K562 (cell line): Measurements from ENCODE around the gene SPATA20. TPM values are rescaled to one million over a fixed set of nuclear protein-coding genes. Genes with fewer than 3 reads are reported as not detected.

Experiments
- ATAC-seq: fragments of 200-7000 bp; cut with Tn5 transposase; 3 replicates; pipeline ENCODE4 v1.9.1; 2020; ENCODE audit warnings: moderate library complexity
- BruUV-seq: library from RNA; stranded (reverse); fragments of 400-500 nt; replicated peaks from 2 replicates; lab custom pipeline; 2021; lab: Mats Ljungman, UMichigan
- CTCF ChIA-PET: fragments of 300-600 bp; formaldehyde crosslinking; extraction: SDS; loops from one replicate; lab custom pipeline; 2021; ENCODE audit warnings: low intra/inter-chr PET ratio; lab: Yijun Ruan, JAX
- POLR2A ChIA-PET: fragments of 300-600, 350-650 bp; sonication (Branson Sonifier 250); formaldehyde crosslinking; extraction: SDS; loops from one replicate; lab custom pipeline; 2021; ENCODE audit warnings: antibody characterized with exemption, inconsistent platforms; lab: Yijun Ruan, JAX
- DNase-seq, 4 experiments: peaks; one replicate each; pipeline versions ENCODE4 v3.0.0 to v3.0.0-alpha.2; 2011 to 2018; ENCODE audit warnings: low spot score in 3 of 4, mixed read lengths in 3 of 4; ENCODE audit errors: extremely low read depth in 1 of 4
- FAIRE-seq: peaks from 2 replicates; lab custom pipeline; 2011; peaks lifted over from hg19 to GRCh38; lab: Jason Lieb, UNC
- H2AFZ ChIP-seq: 2 replicates; pipeline ENCODE4 v1.6.0; 2011; ENCODE audit warnings: low read depth, low read length, control low read depth, inconsistent platforms
- H3K27ac ChIP-seq: fragments of 200-600 bp; 3 replicates; pipeline ENCODE4 v1.8.0; 2011; ENCODE audit warnings: low read depth, mild to moderate bottlenecking, control low read depth, inconsistent platforms, low read length, moderate library complexity, mixed read lengths; ENCODE audit errors: extremely low read depth
- H3K27me3 ChIP-seq, 2 experiments: fragments of 300-600 bp in 1 of 2; 2 replicates in 1 of 2; 3 replicates in 1 of 2; pipeline versions ENCODE4 v1.6.0 to v1.8.0; 2011; ENCODE audit warnings: inconsistent platforms in 2 of 2, low read length in 2 of 2, mild to moderate bottlenecking in 1 of 2, mixed read lengths in 1 of 2, moderate library complexity in 1 of 2; ENCODE audit not compliant: control insufficient read depth in 2 of 2, insufficient read depth in 2 of 2
- H3K36me3 ChIP-seq: fragments of 300-600 bp; 3 replicates; pipeline ENCODE4 v1.8.0; 2011; ENCODE audit warnings: mild to moderate bottlenecking, low read length, inconsistent platforms; ENCODE audit not compliant: control insufficient read depth, insufficient read depth
- H3K4me1 ChIP-seq, 2 experiments: fragments of 200-600 bp in 1 of 2; replicated peaks in 1 of 2; 2 replicates in 1 of 2; 3 replicates in 1 of 2; pipeline versions ENCODE4 v1.5.1 to v1.8.0; 2011; ENCODE audit warnings: inconsistent platforms in 2 of 2, low read length in 2 of 2, mild to moderate bottlenecking in 1 of 2, mixed read lengths in 1 of 2, moderate library complexity in 1 of 2; ENCODE audit not compliant: control insufficient read depth in 2 of 2, insufficient read depth in 2 of 2
- H3K4me2 ChIP-seq: 2 replicates; pipeline ENCODE4 v1.6.1; 2011; ENCODE audit warnings: low read length, control low read depth, inconsistent platforms, mixed read lengths; ENCODE audit not compliant: insufficient read depth
- H3K4me3 ChIP-seq: fragments of 200-600 bp; sonication (generic), shearing (Covaris generic); 2 replicates; pipeline ENCODE4 v1.5.1; 2016; ENCODE audit warnings: control low read depth, inconsistent platforms
- H3K79me2 ChIP-seq: fragments of 200-600 bp; 3 replicates; pipeline ENCODE4 v1.8.0; 2011; ENCODE audit warnings: low read length, inconsistent platforms; ENCODE audit not compliant: control insufficient read depth, insufficient read depth
- H3K9ac ChIP-seq, 2 experiments: 2 replicates each; pipeline versions ENCODE4 v1.6.0 to v1.6.1; 2011; ENCODE audit warnings: low read depth in 2 of 2, low read length in 2 of 2, control low read depth in 1 of 2, inconsistent platforms in 1 of 2, mild to moderate bottlenecking in 1 of 2, mixed read lengths in 1 of 2; ENCODE audit not compliant: insufficient read depth in 1 of 2
- H3K9me1 ChIP-seq: one replicate; pipeline ENCODE4 v1.6.0; 2011; ENCODE audit warnings: inconsistent platforms, mild to moderate bottlenecking, low read length, moderate library complexity; ENCODE audit not compliant: control insufficient read depth, insufficient read depth
- H3K9me3 ChIP-seq: replicated peaks from 2 replicates; pipeline ENCODE4 v1.5.1; 2011; ENCODE audit warnings: low read depth, low read length, inconsistent platforms; ENCODE audit not compliant: control insufficient read depth, insufficient read depth
- H4K20me1 ChIP-seq: replicated peaks from 2 replicates; pipeline ENCODE4 v1.6.1; 2011; ENCODE audit warnings: low read length, inconsistent platforms, mixed read lengths; ENCODE audit not compliant: control insufficient read depth, insufficient read depth
- ARID2 ChIP-seq: fragments of 450-650 bp; IDR thresholded peaks from 2 replicates; pipeline ENCODE4 v1.6.1; 2017; ENCODE audit warnings: antibody characterized with exemption, mild to moderate bottlenecking
- BMI1 ChIP-seq: fragments of 150-350 bp; IDR thresholded peaks from 2 replicates; pipeline ENCODE4 v1.6.1; 2014; ENCODE audit warnings: low read length
- COPS2 ChIP-seq: fragments of 450-650 bp; conservative IDR thresholded peaks from 2 replicates; pipeline ENCODE4 v1.6.1; 2016; ENCODE audit warnings: mild to moderate bottlenecking, moderate library complexity
- HCFC1 ChIP-seq: IDR thresholded peaks from 2 replicates; pipeline ENCODE4 v1.6.1; 2012; ENCODE audit warnings: low read depth, low read length, improper control_type of control experiment
- NR4A1 ChIP-seq, 2 experiments: fragments of 250-450 bp in 1 of 2; fragments of 450-650 bp in 1 of 2; sonication (Bioruptor Pico) in 1 of 2; IDR thresholded peaks; 2 replicates each; pipeline versions ENCODE4 v1.4.0 to v1.6.1; 2016 to 2020; ENCODE audit warnings: mild to moderate bottlenecking in 2 of 2, missing compliant biosample characterization in 1 of 2, missing genetic modification characterization in 1 of 2, moderate library complexity in 1 of 2
- PTRF ChIP-seq: fragments of 450-650 bp; IDR thresholded peaks from 2 replicates; pipeline ENCODE4 v1.6.1; 2016; ENCODE audit warnings: mild to moderate bottlenecking, missing genetic modification characterization, missing compliant biosample characterization
- RB1 ChIP-seq: fragments of 450-650 bp; IDR thresholded peaks from 2 replicates; pipeline ENCODE4 v1.6.1; 2017; ENCODE audit warnings: low read depth, mild to moderate bottlenecking
- RBM39 ChIP-seq: fragments of 200-400 bp; formaldehyde crosslinking; optimal IDR thresholded peaks from 2 replicates; pipeline ENCODE3; 2018; ENCODE audit warnings: low read depth, low read length
- SIN3A ChIP-seq, 2 experiments: fragments of 150-350 bp in 1 of 2; IDR thresholded peaks; 2 replicates each; pipeline ENCODE4 v1.6.1; 2011 to 2016; ENCODE audit warnings: borderline replicate concordance in 2 of 2, low read depth in 2 of 2, low read length in 2 of 2, mild to moderate bottlenecking in 2 of 2, moderate library complexity in 2 of 2; ENCODE audit not compliant: control insufficient read depth in 1 of 2
- TAF1 ChIP-seq: IDR thresholded peaks from 2 replicates; pipeline ENCODE4 v1.6.1; 2011; ENCODE audit warnings: mild to moderate bottlenecking, low read length, moderate library complexity; ENCODE audit not compliant: insufficient read depth, control insufficient read depth, severe bottlenecking; ENCODE audit errors: extremely low read depth
- ZBTB7A ChIP-seq: IDR thresholded peaks from 2 replicates; pipeline ENCODE4 v1.6.1; 2011; ENCODE audit warnings: low read depth, mild to moderate bottlenecking, low read length, moderate library complexity, borderline replicate concordance; ENCODE audit not compliant: control insufficient read depth
- ZBTB8A ChIP-seq: fragments of 450-650 bp; IDR thresholded peaks from 2 replicates; pipeline ENCODE4 v1.6.1; 2018; ENCODE audit warnings: mild to moderate bottlenecking, moderate library complexity; ENCODE audit not compliant: partially characterized antibody
- ZFP1 ChIP-seq: fragments of 450-650 bp; formaldehyde crosslinking; IDR thresholded peaks from 2 replicates; pipeline ENCODE4 v1.4.0; 2020; ENCODE audit warnings: mild to moderate bottlenecking, mixed read lengths
- ZNF217 ChIP-seq: sonication (generic); formaldehyde crosslinking; IDR thresholded peaks from 2 replicates; pipeline ENCODE4 v1.8.0; 2022; ENCODE audit warnings: mild to moderate bottlenecking, missing genetic modification reagents
- ZNF668 ChIP-seq: fragments of 250-450 bp; sonication (Bioruptor Pico); IDR thresholded peaks from 2 replicates; pipeline ENCODE4 v1.8.0; 2022; ENCODE audit warnings: mild to moderate bottlenecking, inconsistent platforms
- WGBS: fragments of 100-300 bp; shearing (Covaris generic); methylation state at CpG from one replicate; pipeline ENCODE4 v1.1.6; 2016; ENCODE audit warnings: low coverage, mixed read lengths; ENCODE audit not compliant: insufficient coverage; ENCODE audit errors: missing lambda C conversion rate; 5-methylcytosine and 5-hydroxymethylcytosine counted together
- in situ Hi-C: fragments of 300-500 bp; cut with MboI; formaldehyde crosslinking; loops from 4 replicates; pipeline ENCODE4 v1.15.0; 2018; ENCODE audit warnings: inconsistent platforms, mixed read lengths
- intact Hi-C: fragments of 100-400 bp; cut with micrococcal nuclease; formaldehyde crosslinking; loops from 2 replicates; pipeline ENCODE4 v1.14.2; 2022
- polyA plus RNA-seq, 8 experiments: library from polyadenylated mRNA; depleted of rRNA in 4 of 8; stranded (reverse) in 5 of 8; unstranded in 3 of 8; fragments of >200 nt; fragmentation: Nextera tagmentation in 2 of 8; fragmentation: Illumina TruSeq in 1 of 8; extraction: Ambion mirVana in 2 of 8; extraction: Trizol in 1 of 8; gene quantifications; 2 replicates each; pipeline versions ENCODE4 v1.2.1 to v1.2.3, GENCODE V29; 2011 to 2014; ENCODE audit warnings: inconsistent platforms in 1 of 8, missing spikeins in 1 of 8
- total RNA-seq, 7 experiments: library from RNA; depleted of rRNA in 6 of 7; stranded (reverse); fragments of >200 nt in 6 of 7; fragmentation: Illumina TruSeq in 2 of 7; extraction: Trizol in 2 of 7; gene quantifications; 2 replicates each; pipeline versions ENCODE4 v1.2.1 to v1.2.3, GENCODE V29; 2011 to 2021; ENCODE audit warnings: low replicate concordance in 1 of 7

Gene SPATA20
- total and polyA plus RNA-seq, 9 of the 15 experiments (the other 6 are each of a cell fraction or from before 2014, with no cell fraction given), result 0.08 to 4.0 (median 1.5) TPM

DNA sequence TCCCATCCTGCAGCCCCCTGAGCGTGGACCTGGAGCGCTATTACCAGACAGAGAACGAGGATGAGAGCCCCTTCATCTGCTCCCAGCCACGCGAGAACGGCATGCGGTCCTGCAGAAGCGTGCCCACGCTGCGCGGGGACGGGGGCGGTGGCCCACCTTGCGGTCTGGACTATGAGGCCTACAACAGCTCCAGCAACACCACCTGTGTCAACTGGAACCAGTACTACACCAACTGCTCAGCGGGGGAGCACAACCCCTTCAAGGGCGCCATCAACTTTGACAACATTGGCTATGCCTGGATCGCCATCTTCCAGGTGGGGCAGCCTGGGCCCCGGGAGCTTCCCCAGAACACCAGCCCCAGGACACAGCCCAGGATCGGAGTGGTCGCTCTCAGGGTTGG is 25.6 kb downstream of the SPATA20 start:
- intact Hi-C loops (no loop called here), in situ Hi-C loops (no loop called here)
- Histone ChIP-seq H4K20me1 (peaks cover 10% of the 10 kb centered on the region; the same call in 1 of the 2 replicates), H3K36me3 (no peaks in the 10 kb centered on the region), H3K27ac (no peak overlapping the region), H3K9ac (no peak overlapping the region), H3K4me2 (no peak overlapping the region), H3K27me3 (peaks cover 9 to 78% of the 10 kb centered on the region in 2 experiments; a peak in 4 of 5 replicates), H3K9me1 (no peaks in the 10 kb centered on the region), H3K79me2 (no peaks in the 10 kb centered on the region), H3K4me3 (no peak overlapping the region), H3K4me1 (peaks cover 7 to 17% of the 10 kb centered on the region in 2 experiments; a peak in 3 of 5 replicates), H3K9me3 (no peaks in the 10 kb centered on the region; the same call in 1 of the 2 replicates)
- DNase-seq (no peak), FAIRE-seq (no peak)
- WGBS, result 14% methylated on average over 18 of the region's 20 CpGs
- POLR2A ChIA-PET, result no interaction called here
- CTCF ChIA-PET, result no interaction called here
- TF ChIP-seq RBM39 (no peak), COPS2 (no peak), ZBTB8A (no peak), BMI1 (no peak)
- TF ChIP-seq, all 486 proteins: peak for 0
- BruUV-seq, result no TSS peak
- no peak overlapping the region for H2AFZ ChIP-seq
- ATAC-seq, result no peak

DNA sequence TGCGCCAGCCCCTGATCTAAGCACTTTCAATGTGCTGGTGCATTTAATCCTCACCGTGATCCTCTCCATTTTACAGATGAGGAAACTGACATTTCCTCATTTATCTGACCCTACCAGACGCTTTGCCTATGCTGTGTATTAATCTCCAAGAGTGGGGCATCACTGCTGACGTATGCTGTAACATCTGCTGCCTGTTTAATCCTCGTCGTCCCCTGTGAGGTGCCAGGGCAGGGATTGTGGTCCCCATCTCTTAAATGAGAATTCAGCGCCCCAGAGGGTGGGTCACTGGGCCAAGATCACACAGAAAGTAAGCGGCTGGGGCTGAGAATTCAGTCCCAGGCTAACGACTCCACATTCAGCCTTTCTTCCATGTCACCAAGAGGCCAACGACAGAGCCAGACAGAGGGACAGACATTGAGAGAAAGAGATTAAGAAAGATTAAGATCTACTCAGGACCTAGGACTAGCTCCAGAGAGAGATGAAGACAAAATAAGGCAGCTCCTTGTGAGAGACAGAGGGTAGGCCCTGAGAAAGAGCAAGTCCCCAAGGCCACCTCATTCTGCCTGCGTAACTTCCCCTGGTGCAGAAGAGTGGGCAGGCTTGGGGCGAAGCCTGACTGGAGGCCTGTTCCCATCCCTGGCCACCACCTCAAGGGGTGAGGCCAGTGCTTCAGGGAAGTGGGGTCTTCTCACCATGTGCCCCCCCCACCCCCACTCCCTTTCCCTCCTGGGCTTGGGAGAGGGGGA is 27.1 kb downstream of the SPATA20 start:
- in situ Hi-C loops, result no loop called here
- ChIA-PET POLR2A (interaction anchor here (0.9 kb wide), 1 partner anchor 17 kb away, joined by 3 read pairs; no protein-coding TSS in a partner anchor), CTCF (no interaction called here)
- Histone ChIP-seq H3K9ac (no peak overlapping the region), H3K4me2 (no peak overlapping the region), H3K79me2 (no peaks in the 10 kb centered on the region), H3K27ac (no peak overlapping the region), H4K20me1 (peaks cover 15% of the 10 kb centered on the region; the same call in 1 of the 2 replicates), H3K9me3 (no peaks in the 10 kb centered on the region; the same call in 1 of the 2 replicates), H3K9me1 (no peaks in the 10 kb centered on the region), H2AFZ (no peak overlapping the region), H3K4me1 (peaks cover 8 to 17% of the 10 kb centered on the region in 2 experiments; a peak in 3 of 5 replicates), H3K4me3 (no peak overlapping the region), H3K27me3 (peaks cover 12 to 79% of the 10 kb centered on the region in 2 experiments; a peak in 4 of 5 replicates), H3K36me3 (no peaks in the 10 kb centered on the region)
- ATAC-seq, result no peak
- 25% methylated on average over 12 of the region's 12 CpGs for WGBS
- intact Hi-C loops, result no loop called here
- FAIRE-seq, result no peak
- DNase-seq, result no peak
- no TSS peak for BruUV-seq
- TF ChIP-seq HCFC1 (no peak), RB1 (no peak), ZNF217 (CRISPR knock-in tag) (no peak), ZFP1 (CRISPR knock-in tag) (no peak), ZBTB7A (no peak), ZNF668 (no peak), ARID2 (no peak), SIN3A (IDR thresholded peaks at IDR 0.05; ENCODE audit: borderline replicate concordance in 2 of 2, control insufficient read depth in 1 of 2, low read depth in 2 of 2, low read length in 2 of 2) (no peak), NR4A1 (CRISPR knock-in tag; IDR thresholded peaks at IDR 0.05) (no peak), NR4A1 (tag; IDR thresholded peaks at IDR 0.05) (no peak), TAF1 (no peak), PTRF (tag) (no peak)
